Neural progenitor cell (in vitro differentiated cells): ENCODE data around the gene MPO. TPM values are rescaled to one million over a fixed set of nuclear protein-coding genes. Genes with fewer than 3 reads are reported as not detected.
A peak's percentile ranks its signal among the peaks of the same experiment; 100 is the strongest.

Source experiments
- DNase-seq: peaks from one replicate; pipeline ENCODE4 v3.0.0-alpha.2; 2016; ENCODE audit warnings: low spot score
- H2AFZ ChIP-seq: fragments of 200-600 bp; sonication (generic); replicated peaks from 2 replicates; pipeline ENCODE4 v1.6.1; 2016; ENCODE audit warnings: antibody characterized with exemption
- H3F3A ChIP-seq: fragments of 200-600 bp; sonication (generic); 2 replicates; pipeline ENCODE4 v1.6.1; 2016; ENCODE audit warnings: antibody characterized with exemption, low read depth
- H3K27ac ChIP-seq: fragments of 200-600 bp; sonication (generic); 2 replicates; pipeline ENCODE4 v1.5.1; 2016; ENCODE audit warnings: mild to moderate bottlenecking
- H3K27me3 ChIP-seq: fragments of 200-600 bp; sonication (generic); 2 replicates; pipeline ENCODE4 v1.6.1; 2016; ENCODE audit warnings: mild to moderate bottlenecking, moderate library complexity
- H3K36me3 ChIP-seq: fragments of 200-600 bp; sonication (generic); 2 replicates; pipeline ENCODE4 v1.5.1; 2016
- H3K4me1 ChIP-seq: fragments of 200-600 bp; sonication (generic); 2 replicates; pipeline ENCODE4 v1.6.1; 2016; ENCODE audit warnings: mixed run types
- H3K4me2 ChIP-seq: fragments of 200-600 bp; sonication (generic); 2 replicates; pipeline ENCODE4 v1.6.1; 2016
- H3K4me3 ChIP-seq: fragments of 200-600 bp; sonication (generic); 2 replicates; pipeline ENCODE4 v1.5.1; 2016
- H3K79me2 ChIP-seq: fragments of 200-600 bp; sonication (generic); 2 replicates; pipeline ENCODE4 v1.6.1; 2016; ENCODE audit warnings: low read depth
- H3K9ac ChIP-seq: fragments of 200-600 bp; sonication (generic); 2 replicates; pipeline ENCODE4 v1.6.1; 2016
- H3K9me3 ChIP-seq: fragments of 200-600 bp; sonication (generic); 2 replicates; pipeline ENCODE4 v1.5.1; 2016; ENCODE audit warnings: low read depth
- H4K20me1 ChIP-seq: fragments of 200-600 bp; sonication (generic); 2 replicates; pipeline ENCODE4 v1.6.1; 2016; ENCODE audit warnings: low read depth
- H3K27ac Mint-ChIP-seq: 3 replicates; pipeline ENCODE4 v1.8.0; 2021; ENCODE audit warnings: mixed read lengths
- H3K27me3 Mint-ChIP-seq: 2 replicates; pipeline ENCODE4 v1.8.0; 2022; ENCODE audit warnings: low read depth, mild to moderate bottlenecking, inconsistent platforms, moderate library complexity, mixed read lengths; ENCODE audit not compliant: insufficient read depth
- H3K36me3 Mint-ChIP-seq: 3 replicates; pipeline ENCODE4 v1.8.0; 2021; ENCODE audit warnings: mixed read lengths
- H3K4me1 Mint-ChIP-seq: 3 replicates; pipeline ENCODE4 v1.8.0; 2021; ENCODE audit warnings: mixed read lengths
- H3K4me3 Mint-ChIP-seq: 3 replicates; pipeline ENCODE4 v1.8.0; 2021; ENCODE audit warnings: mild to moderate bottlenecking, moderate library complexity, mixed read lengths
- H3K9me3 Mint-ChIP-seq: 3 replicates; pipeline ENCODE4 v1.8.0; 2020; ENCODE audit warnings: mixed read lengths
- EZH2 ChIP-seq: fragments of 200-600 bp; sonication (generic); IDR thresholded peaks from 2 replicates; pipeline ENCODE4 v1.6.1; 2017; ENCODE audit warnings: antibody characterized with exemption, mild to moderate bottlenecking, moderate library complexity
- EZH2phosphoT487 ChIP-seq: fragments of 200-600 bp; sonication (generic); IDR thresholded peaks from 2 replicates; pipeline ENCODE4 v1.6.1; 2017; ENCODE audit warnings: antibody characterized with exemption
- total RNA-seq: library from RNA; depleted of rRNA; stranded (reverse); fragments of >200 nt; gene quantifications from 2 replicates; pipeline ENCODE4 v1.2.3, GENCODE V29; 2015; ENCODE audit warnings: low replicate concordance
- TF ChIP-seq, protein P1 (sequence below): fragments of 200-600 bp; sonication (generic); IDR thresholded peaks from 2 replicates; pipeline ENCODE4 v1.5.1; 2017; ENCODE audit warnings: antibody characterized with exemption, mild to moderate bottlenecking

MPO gene
- total RNA-seq, 1 donor from 2014 or later, result not detected

DNA sequence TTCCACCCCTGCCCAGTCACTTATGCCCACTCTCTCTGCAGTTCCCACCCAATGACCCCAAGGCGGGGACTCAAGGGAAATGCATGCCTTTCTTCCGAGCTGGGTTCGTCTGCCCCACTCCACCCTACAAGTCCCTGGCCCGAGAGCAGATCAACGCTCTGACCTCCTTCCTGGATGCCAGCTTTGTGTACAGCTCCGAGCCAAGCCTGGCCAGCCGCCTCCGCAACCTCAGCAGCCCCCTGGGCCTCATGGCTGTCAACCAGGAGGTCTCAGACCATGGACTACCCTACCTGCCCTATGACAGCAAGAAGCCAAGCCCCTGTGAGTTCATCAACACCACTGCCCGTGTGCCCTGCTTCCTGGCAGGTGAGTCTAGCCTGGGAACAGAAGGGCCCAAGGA is 28.6 kb downstream of the MPO start:
- Histone ChIP-seq H3K4me2 (no peak overlapping the region), H3K9ac (no peak overlapping the region), H3K4me1 (no peaks in the 10 kb centered on the region), H3K4me3 (no peak overlapping the region), H4K20me1 (no peaks in the 10 kb centered on the region), H3K36me3 (no peaks in the 10 kb centered on the region), H3K9me3 (no peaks in the 10 kb centered on the region), H3F3A (no peaks in the 10 kb centered on the region), H2AFZ (no peak overlapping the region), H3K27me3 (peaks cover 92% of the 10 kb centered on the region), H3K79me2 (no peaks in the 10 kb centered on the region), H3K27ac (no peak overlapping the region)
- H3K4me3 Mint-ChIP-seq, result no peak overlapping the region
- no peaks in the 10 kb centered on the region for H3K36me3 Mint-ChIP-seq
- H3K4me1 Mint-ChIP-seq, result peaks cover 4% of the 10 kb centered on the region
- H3K9me3 Mint-ChIP-seq, result no peaks in the 10 kb centered on the region
- TF ChIP-seq EZH2, result no peak
- no peak for TF ChIP-seq EZH2phosphoT487
- TF ChIP-seq, protein P1, sequence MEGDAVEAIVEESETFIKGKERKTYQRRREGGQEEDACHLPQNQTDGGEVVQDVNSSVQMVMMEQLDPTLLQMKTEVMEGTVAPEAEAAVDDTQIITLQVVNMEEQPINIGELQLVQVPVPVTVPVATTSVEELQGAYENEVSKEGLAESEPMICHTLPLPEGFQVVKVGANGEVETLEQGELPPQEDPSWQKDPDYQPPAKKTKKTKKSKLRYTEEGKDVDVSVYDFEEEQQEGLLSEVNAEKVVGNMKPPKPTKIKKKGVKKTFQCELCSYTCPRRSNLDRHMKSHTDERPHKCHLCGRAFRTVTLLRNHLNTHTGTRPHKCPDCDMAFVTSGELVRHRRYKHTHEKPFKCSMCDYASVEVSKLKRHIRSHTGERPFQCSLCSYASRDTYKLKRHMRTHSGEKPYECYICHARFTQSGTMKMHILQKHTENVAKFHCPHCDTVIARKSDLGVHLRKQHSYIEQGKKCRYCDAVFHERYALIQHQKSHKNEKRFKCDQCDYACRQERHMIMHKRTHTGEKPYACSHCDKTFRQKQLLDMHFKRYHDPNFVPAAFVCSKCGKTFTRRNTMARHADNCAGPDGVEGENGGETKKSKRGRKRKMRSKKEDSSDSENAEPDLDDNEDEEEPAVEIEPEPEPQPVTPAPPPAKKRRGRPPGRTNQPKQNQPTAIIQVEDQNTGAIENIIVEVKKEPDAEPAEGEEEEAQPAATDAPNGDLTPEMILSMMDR, result no peak
- peaks cover 43% of the 10 kb centered on the region for H3K27me3 Mint-ChIP-seq
- no peak overlapping the region for H3K27ac Mint-ChIP-seq
- DNase-seq, result no peak

GRCh38 chr17:58250344-58251011 is 30.3 kb downstream of the MPO start:
- no peaks in the 10 kb centered on the region for H3F3A ChIP-seq

DNA sequence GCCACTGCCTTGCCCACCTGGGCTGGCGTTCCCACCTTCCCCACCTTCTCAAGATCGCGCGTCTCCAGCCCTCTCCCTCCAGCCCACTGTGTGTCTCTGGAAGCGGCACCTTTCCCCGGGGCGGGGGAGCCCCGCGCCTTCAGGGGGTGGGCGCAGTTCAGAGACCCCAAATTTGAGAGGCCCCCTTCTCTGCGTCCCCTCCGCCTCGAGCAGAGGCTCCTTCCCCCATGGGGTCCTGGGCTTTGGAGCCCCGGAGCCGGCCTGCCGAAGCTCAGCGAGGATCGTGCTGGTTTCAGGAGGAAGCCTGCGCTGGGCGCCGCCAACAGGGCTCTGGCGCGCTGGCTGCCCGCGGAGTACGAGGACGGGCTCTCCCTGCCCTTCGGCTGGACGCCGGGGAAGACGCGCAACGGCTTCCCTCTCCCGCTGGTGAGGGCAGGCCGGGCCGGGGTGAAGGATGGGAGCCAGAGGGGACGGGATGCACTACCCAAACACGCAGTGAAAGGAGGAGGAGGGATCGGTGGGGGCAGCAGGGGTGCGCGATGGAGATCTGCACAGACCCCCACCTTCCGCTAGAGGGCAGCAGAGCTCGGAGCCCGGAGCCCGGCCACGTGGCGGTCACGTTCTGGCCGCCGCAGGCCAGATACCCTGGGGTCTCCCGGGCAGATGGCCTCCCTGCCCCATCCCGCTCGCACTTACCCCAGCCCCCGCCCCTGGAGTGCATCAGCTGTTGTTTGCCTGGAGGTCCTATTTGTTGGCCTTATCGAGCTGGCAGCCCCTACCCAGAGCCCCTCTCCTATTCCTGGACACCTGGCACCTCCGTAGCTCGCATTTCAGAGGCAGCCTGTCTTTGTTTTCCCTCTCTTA is 31.2 kb downstream of the MPO start:
- Histone ChIP-seq H3K36me3 (no peaks in the 10 kb centered on the region), H3K4me2 (peak overlapping the region; percentile 81), H3K4me3 (peak overlapping the region; percentile 44), H3K4me1 (no peaks in the 10 kb centered on the region), H2AFZ (peak overlapping the region; percentile 96), H4K20me1 (no peaks in the 10 kb centered on the region), H3K9ac (no peak overlapping the region), H3K79me2 (no peaks in the 10 kb centered on the region), H3F3A (no peaks in the 10 kb centered on the region), H3K9me3 (no peaks in the 10 kb centered on the region), H3K27ac (no peak overlapping the region), H3K27me3 (peaks cover 100% of the 10 kb centered on the region)
- Mint-ChIP-seq H3K36me3 (no peaks in the 10 kb centered on the region), H3K27ac (no peak overlapping the region), H3K9me3 (no peaks in the 10 kb centered on the region), H3K4me1 (peaks cover 4% of the 10 kb centered on the region), H3K27me3 (peaks cover 46% of the 10 kb centered on the region), H3K4me3 (peak overlapping the region; percentile 76)
- peak; percentile 79 for DNase-seq
- TF ChIP-seq EZH2 (peak; percentile 79), EZH2phosphoT487 (peak; percentile 55)
- TF ChIP-seq, protein P1, result peak; percentile 86

More at GRCh38 chr17:58250344-58251011, 30.3 kb downstream of the MPO start:
- Histone ChIP-seq H3K4me3 (no peak overlapping the region), H3K4me2 (no peak overlapping the region), H3K27ac (no peak overlapping the region), H4K20me1 (no peaks in the 10 kb centered on the region), H3K4me1 (no peaks in the 10 kb centered on the region), H2AFZ (no peak overlapping the region), H3K9me3 (no peaks in the 10 kb centered on the region), H3K79me2 (no peaks in the 10 kb centered on the region), H3K27me3 (peaks cover 100% of the 10 kb centered on the region), H3K36me3 (no peaks in the 10 kb centered on the region), H3K9ac (no peak overlapping the region)
- TF ChIP-seq EZH2phosphoT487 (no peak), EZH2 (no peak)
- TF ChIP-seq, protein P1, result no peak
- Mint-ChIP-seq H3K4me1 (peaks cover 4% of the 10 kb centered on the region), H3K9me3 (no peaks in the 10 kb centered on the region), H3K36me3 (no peaks in the 10 kb centered on the region), H3K27ac (no peak overlapping the region), H3K27me3 (peaks cover 49% of the 10 kb centered on the region), H3K4me3 (peak overlapping the region; percentile 76)
- no peak for DNase-seq
